ENCODE results near the gene DENND2C.

The DENND2C gene

GRCh38 chr1:114677691-114678090 is 7.8 kb upstream of the DENND2C start:
- FAIRE-seq, result no peak
- TF ChIP-seq CTCF (IDR thresholded peaks at IDR 0.05; ENCODE audit: insufficient read depth, missing control alignments), result no peak

GRCh38 chr1:114676115-114676514 is 6.3 kb upstream of the DENND2C start:
- DNase-seq (ENCODE audit: insufficient read length, low spot score) (no peak), FAIRE-seq (no peak)
- TF ChIP-seq CTCF (IDR thresholded peaks at IDR 0.05; ENCODE audit: insufficient read depth, missing control alignments), result no peak

More at GRCh38 chr1:114677691-114678090, 7.8 kb upstream of the DENND2C start:
- DNase-seq (ENCODE audit: insufficient read length, low spot score), result no peak

- FAIRE-seq (no peak), DNase-seq (ENCODE audit: insufficient read length, low spot score) (no peak)
- no peak for TF ChIP-seq CTCF (IDR thresholded peaks at IDR 0.05; ENCODE audit: insufficient read depth, missing control alignments)
Measured at GRCh38 chr1:114671939-114672275, 2.1 kb upstream of the DENND2C start.

GRCh38 chr1:114671011-114671938 is 1.4 kb upstream of the DENND2C start:
- DNase-seq (ENCODE audit: insufficient read length, low spot score) (no peak), FAIRE-seq (peak; percentile 38)
- peak; percentile 46 for TF ChIP-seq CTCF (IDR thresholded peaks at IDR 0.05; ENCODE audit: insufficient read depth, missing control alignments)

GRCh38 chr1:114670083-114671010 is 498 bp upstream of the DENND2C start:
- no peak for TF ChIP-seq CTCF (IDR thresholded peaks at IDR 0.05; ENCODE audit: insufficient read depth, missing control alignments)
- FAIRE-seq (no peak), DNase-seq (ENCODE audit: insufficient read length, low spot score) (peak; percentile 67)

- no peak for TF ChIP-seq CTCF (IDR thresholded peaks at IDR 0.05; ENCODE audit: insufficient read depth, missing control alignments)
- FAIRE-seq, result no peak
- no peak for DNase-seq (ENCODE audit: insufficient read length, low spot score)
Measured at GRCh38 chr1:114668784-114669561, 876 bp downstream of the DENND2C start.

Data from D721Med (cell line).